NT2/D1 (cell line): ENCODE measurements around the gene MLPH.

Experiments
- DNase-seq: peaks from one replicate; pipeline ENCODE4 v3.0.0-alpha.2; 2011; ENCODE audit warnings: low read depth, low spot score
- H3K27me3 ChIP-seq: 2 replicates; pipeline ENCODE4 v1.6.0; 2011; ENCODE audit warnings: mild to moderate bottlenecking; ENCODE audit not compliant: insufficient read length, insufficient read depth
- H3K36me3 ChIP-seq: 2 replicates; pipeline ENCODE4 v1.6.1; 2011; ENCODE audit warnings: mild to moderate bottlenecking, low read length, mixed read lengths; ENCODE audit not compliant: insufficient read depth, insufficient read length
- H3K4me1 ChIP-seq: 2 replicates; pipeline ENCODE4 v1.5.1; 2011; ENCODE audit not compliant: insufficient read depth, insufficient read length
- H3K4me3 ChIP-seq: 2 replicates; pipeline ENCODE4 v1.5.1; 2011; ENCODE audit warnings: low read depth; ENCODE audit not compliant: insufficient read length
- H3K9ac ChIP-seq: 2 replicates; pipeline ENCODE4 v1.6.0; 2011; ENCODE audit warnings: low read depth; ENCODE audit not compliant: insufficient read length
- H3K9me3 ChIP-seq: 2 replicates; pipeline ENCODE4 v1.5.1; 2011; ENCODE audit warnings: mild to moderate bottlenecking, low read length; ENCODE audit not compliant: insufficient read depth
- SUZ12 ChIP-seq: IDR thresholded peaks from 2 replicates; pipeline ENCODE4 v1.6.1; 2011; ENCODE audit not compliant: insufficient read length, insufficient read depth; ENCODE audit errors: extremely low read depth
- YY1 ChIP-seq: IDR thresholded peaks from 2 replicates; pipeline ENCODE4 v1.6.1; 2011; ENCODE audit not compliant: insufficient read length, insufficient read depth
- ZNF274 ChIP-seq: IDR thresholded peaks from 2 replicates; pipeline ENCODE4 v1.6.1; 2011; ENCODE audit warnings: mild to moderate bottlenecking, low read depth, low read length

The MLPH gene

DNA sequence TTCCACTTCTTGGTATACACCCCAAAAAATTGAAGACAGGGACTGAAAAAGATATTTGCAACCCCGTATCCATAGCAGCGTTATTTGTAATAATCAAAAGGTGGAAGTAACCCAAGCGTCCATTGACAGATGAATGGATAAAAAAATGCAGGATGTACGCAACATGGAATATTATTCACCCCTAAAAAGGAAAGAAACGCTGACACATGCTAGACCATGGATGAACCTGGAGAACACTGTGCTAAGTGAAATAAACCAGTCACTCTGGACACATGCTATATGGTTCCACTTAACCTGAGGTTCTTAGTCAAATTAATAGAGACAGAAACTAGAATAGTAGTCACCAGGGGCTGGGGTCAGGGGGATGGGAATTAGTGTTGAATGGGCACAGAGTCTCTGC lies 40.7 kb downstream of the MLPH start:
- no peak overlapping the region for H3K9ac ChIP-seq
- H3K36me3 ChIP-seq = no peaks in the 10 kb centered on the region
- TF ChIP-seq ZNF274 (no peak), SUZ12 (no peak), YY1 (no peak)
- H3K9me3 ChIP-seq = no peaks in the 10 kb centered on the region
- DNase-seq = no peak
- H3K27me3 ChIP-seq = no peaks in the 10 kb centered on the region
- peaks cover 11% of the 10 kb centered on the region for H3K4me1 ChIP-seq
- H3K4me3 ChIP-seq = no peak overlapping the region

DNA sequence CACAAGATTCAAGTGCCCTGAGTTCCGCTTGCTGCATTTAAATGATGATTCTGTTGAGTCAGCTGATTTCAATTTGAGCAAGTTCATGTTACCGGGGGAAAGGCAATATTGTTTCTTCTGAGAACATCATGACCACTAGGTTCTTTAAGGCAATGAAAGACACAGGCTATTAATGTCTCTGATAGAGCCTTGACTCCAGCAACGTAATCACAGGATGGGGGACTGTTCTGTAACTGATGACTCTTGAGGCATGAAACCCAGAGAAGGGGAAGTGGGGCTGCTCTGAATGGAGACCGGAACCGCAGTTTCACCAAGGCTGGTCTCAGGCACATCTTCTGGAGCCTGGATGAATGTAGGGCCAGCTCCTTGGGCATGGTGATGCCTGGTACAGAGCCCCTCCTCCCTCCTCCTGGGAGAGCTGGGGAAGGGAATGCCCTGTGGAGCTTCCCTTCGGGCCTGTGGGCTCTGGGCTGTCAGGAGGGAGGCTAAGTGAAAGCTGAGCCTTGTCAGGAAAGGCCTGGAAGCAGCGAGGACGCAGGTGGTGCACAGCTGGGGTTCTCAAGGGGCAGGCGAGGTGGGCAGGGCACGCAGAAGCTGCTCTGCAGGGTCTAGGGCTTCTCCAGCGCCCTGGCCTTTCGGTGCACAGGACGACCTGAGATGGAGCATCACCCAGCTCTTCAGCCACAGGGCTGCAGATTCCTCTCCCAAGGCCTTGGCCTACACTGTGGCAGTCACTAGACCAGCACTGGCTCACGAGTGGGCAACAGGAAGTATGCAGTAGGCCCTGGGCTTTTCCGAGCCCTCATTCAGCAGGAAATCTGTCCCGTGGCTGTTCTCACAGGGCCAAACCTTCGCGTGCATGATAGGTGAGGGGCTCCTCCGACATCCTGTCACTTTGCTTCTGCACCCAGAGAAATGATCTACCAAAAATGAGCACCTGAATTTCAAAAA lies 42.7 kb downstream of the MLPH start:
- peaks cover 4% of the 10 kb centered on the region for H3K27me3 ChIP-seq

DNA sequence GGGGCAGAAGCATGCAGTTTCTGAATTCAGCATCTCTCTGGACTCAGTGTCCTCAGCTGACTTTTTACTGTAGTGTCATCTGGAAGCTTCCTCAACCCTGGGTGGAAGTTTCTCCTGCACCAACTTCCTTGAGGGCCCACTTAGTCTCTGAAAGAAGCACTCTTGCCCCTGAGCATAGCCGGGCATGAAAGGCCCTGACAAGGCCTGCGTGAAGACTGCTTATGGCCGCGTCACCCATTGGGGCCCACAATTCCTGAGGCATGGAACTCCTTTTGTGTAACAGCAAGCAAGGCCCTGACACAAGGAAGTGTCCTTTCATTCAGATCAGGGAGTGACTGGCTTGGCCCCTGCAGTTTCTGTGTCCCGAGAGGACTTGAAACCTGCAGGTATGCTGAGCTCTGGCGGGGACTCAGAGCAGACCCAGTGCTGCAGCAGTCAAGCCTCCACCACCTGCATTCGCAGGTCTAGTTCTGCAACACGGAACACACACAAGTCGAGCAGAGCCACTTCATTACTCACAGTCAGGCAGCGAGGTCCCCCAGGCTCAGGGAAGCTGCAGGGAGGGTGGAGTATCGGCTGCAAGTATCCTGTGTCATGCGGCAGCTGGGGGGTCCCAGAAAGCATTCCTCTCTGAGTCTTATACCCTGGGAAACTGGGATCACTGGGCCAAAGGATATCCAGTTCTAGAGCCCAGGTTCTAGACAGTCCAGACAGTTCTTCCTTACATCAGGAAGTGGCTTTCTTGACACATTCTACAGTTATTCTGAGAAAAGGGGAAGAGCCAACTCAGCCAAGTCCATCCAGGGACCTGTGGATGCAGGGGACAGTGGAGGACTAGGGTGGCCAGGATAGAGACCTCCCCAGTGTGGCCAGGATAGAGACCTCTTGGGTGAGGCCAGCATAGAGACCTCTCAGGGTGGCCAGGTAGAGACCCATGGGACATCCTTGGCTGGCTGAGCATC lies 43.7 kb downstream of the MLPH start:
- Histone ChIP-seq H3K36me3 (no peaks in the 10 kb centered on the region), H3K27me3 (peaks cover 4% of the 10 kb centered on the region), H3K4me1 (peaks cover 4% of the 10 kb centered on the region), H3K9me3 (no peaks in the 10 kb centered on the region), H3K4me3 (no peak overlapping the region), H3K9ac (no peak overlapping the region)
- DNase-seq = no peak
- no peak for TF ChIP-seq SUZ12

More for the DNA sequence above, 42.7 kb downstream of the MLPH start:
- DNase-seq = no peak
- Histone ChIP-seq H3K36me3 (no peaks in the 10 kb centered on the region), H3K4me3 (no peak overlapping the region), H3K9ac (no peak overlapping the region), H3K9me3 (no peaks in the 10 kb centered on the region), H3K4me1 (peaks cover 8% of the 10 kb centered on the region)
- TF ChIP-seq ZNF274 = no peak
- no peak for TF ChIP-seq YY1
- no peak for TF ChIP-seq SUZ12

DNA sequence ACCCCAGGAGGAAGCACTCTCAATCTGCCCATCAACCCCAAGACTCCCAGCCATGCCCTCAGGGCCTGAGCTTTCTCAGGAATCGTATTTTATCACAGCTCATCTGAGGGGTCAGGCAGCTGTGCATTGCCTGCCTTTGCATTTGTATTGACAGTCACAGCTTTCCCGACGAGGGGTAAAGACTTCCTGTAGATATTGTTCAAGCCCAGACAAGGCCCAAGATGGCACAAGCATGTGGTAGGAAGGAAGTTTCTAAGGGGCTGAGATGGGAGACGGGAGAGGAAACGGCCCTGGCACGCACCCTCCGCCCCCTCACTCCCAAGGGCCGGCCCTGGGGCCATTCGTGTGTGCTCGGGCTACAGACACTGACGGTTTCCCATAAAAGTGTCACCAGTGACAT lies 45.1 kb downstream of the MLPH start:
- Histone ChIP-seq H3K9ac (no peak overlapping the region), H3K9me3 (no peaks in the 10 kb centered on the region), H3K4me1 (peaks cover 4% of the 10 kb centered on the region), H3K27me3 (peaks cover 4% of the 10 kb centered on the region), H3K36me3 (no peaks in the 10 kb centered on the region), H3K4me3 (no peak overlapping the region)
- TF ChIP-seq YY1 (no peak), ZNF274 (no peak), SUZ12 (no peak)
- DNase-seq = peak; percentile 36

DNA sequence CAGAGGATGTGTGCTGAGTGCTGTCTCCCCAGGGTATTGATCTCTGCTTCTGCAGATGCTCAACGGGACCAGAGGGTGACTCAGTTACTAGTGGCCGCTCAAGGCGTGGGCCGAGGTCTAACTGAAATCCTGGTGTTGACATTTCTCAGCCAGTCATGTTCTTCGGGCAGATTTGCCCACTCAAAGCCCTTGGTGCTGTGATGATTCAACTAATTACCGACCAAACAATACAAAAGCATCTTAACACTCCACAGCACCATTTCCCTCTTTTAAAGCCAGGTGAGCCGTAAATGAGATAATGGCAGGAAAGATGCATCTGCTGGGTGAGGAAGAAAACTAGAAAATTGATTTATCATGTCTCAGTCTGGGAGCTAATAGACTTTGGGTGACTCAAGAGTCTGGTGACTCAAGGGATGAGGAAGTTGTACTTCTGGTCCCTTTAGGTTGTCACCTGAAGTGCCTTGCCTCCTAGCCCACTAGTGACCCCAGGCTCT lies 46.7 kb downstream of the MLPH start:
- H3K27me3 ChIP-seq = peaks cover 4% of the 10 kb centered on the region
- no peak overlapping the region for H3K4me3 ChIP-seq
- TF ChIP-seq SUZ12 (no peak), ZNF274 (no peak), YY1 (no peak)
- no peak for DNase-seq
- H3K4me1 ChIP-seq = peaks cover 6% of the 10 kb centered on the region
- no peak overlapping the region for H3K9ac ChIP-seq
- no peaks in the 10 kb centered on the region for H3K36me3 ChIP-seq
- no peaks in the 10 kb centered on the region for H3K9me3 ChIP-seq

DNA sequence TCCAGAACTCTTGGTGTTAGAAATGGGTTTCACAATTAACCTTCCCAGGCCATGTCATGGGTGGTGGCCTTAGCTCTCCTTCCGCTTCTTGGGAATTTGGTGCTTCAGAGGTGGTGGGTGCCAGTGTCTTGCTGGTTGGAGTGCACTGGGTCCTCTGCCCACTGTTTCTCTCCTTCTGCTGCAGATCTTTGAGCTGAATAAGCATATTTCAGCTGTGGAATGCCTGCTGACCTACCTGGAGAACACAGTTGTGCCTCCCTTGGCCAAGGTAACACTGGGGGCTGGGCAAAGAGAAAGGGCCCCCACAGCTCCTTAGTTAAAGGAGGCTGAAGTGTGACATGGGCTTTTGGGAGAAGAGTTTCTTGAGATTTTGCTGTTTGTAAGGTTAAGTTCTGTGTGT lies 47.3 kb downstream of the MLPH start:
- H3K4me3 ChIP-seq = no peak overlapping the region
- TF ChIP-seq YY1 = no peak
- no peak for TF ChIP-seq SUZ12
- TF ChIP-seq ZNF274 = no peak
- no peaks in the 10 kb centered on the region for H3K36me3 ChIP-seq
- H3K4me1 ChIP-seq = peaks cover 6% of the 10 kb centered on the region
- H3K9me3 ChIP-seq = no peaks in the 10 kb centered on the region
- H3K9ac ChIP-seq = no peak overlapping the region
- H3K27me3 ChIP-seq = peaks cover 4% of the 10 kb centered on the region
- DNase-seq = no peak
